CD4-positive, alpha-beta T cell (primary cell): ENCODE measurements around the gene KCNE1. TPM values are rescaled to one million over a fixed set of nuclear protein-coding genes. Genes with fewer than 3 reads are reported as not detected.

ENCODE experiments used
- ATAC-seq: fragments of 200-7000 bp; cut with Tn5 transposase; one replicate; pipeline ENCODE4 v1.10.0; 2022; ENCODE audit warnings: mild to moderate bottlenecking; ENCODE audit not compliant: poor library complexity
- CTCF ChIA-PET: fragments of 350-600 bp; sonication (Branson Sonifier 250); formaldehyde crosslinking; loops from one replicate; lab custom pipeline; 2021; ENCODE audit warnings: antibody characterized with exemption, inconsistent platforms; lab: Charles Lee
- POLR2A ChIA-PET: fragments of 350-600 bp; sonication (Branson Sonifier 250); formaldehyde crosslinking; loops from one replicate; lab custom pipeline; 2021; ENCODE audit warnings: antibody characterized with exemption, inconsistent platforms; lab: Charles Lee
- DNase-seq, 14 experiments: peaks; one replicate each; pipeline ENCODE4 v3.0.0-alpha.2; 2013 to 2020; ENCODE audit warnings: mixed read lengths in 2 of 14
- H3K27ac ChIP-seq, 2 donors: one replicate each; pipeline versions ENCODE4 v1.5.1 to v1.7.0; 2013; ENCODE audit warnings: low read length in 2 of 2, low read depth in 1 of 2, mild to moderate bottlenecking in 1 of 2
- H3K27me3 ChIP-seq, 2 experiments: 1 replicate in 1 of 2; 2 replicates in 1 of 2; pipeline versions ENCODE4 v1.6.1 to v1.7.0; 2013; ENCODE audit warnings: low read length in 2 of 2, control low read depth in 1 of 2, mild to moderate bottlenecking in 1 of 2, moderate library complexity in 1 of 2; ENCODE audit not compliant: insufficient read depth in 2 of 2, control insufficient read depth in 1 of 2
- H3K36me3 ChIP-seq: one replicate; pipeline ENCODE4 v1.6.1; 2013; ENCODE audit warnings: low read length, control low read depth; ENCODE audit not compliant: insufficient read depth
- H3K4me1 ChIP-seq: one replicate; pipeline ENCODE4 v1.6.1; 2013; ENCODE audit warnings: low read length, control low read depth; ENCODE audit not compliant: insufficient read depth
- H3K4me3 ChIP-seq: one replicate; pipeline ENCODE4 v1.5.1; 2013; ENCODE audit warnings: mild to moderate bottlenecking, low read length, moderate library complexity
- H3K9me3 ChIP-seq, 2 experiments: 1 replicate in 1 of 2; 2 replicates in 1 of 2; pipeline versions ENCODE4 v1.6.1 to v1.7.0; 2013; ENCODE audit warnings: low read length in 2 of 2, mild to moderate bottlenecking in 2 of 2, control low read depth in 1 of 2, moderate library complexity in 1 of 2; ENCODE audit not compliant: control insufficient read depth in 1 of 2, insufficient read depth in 1 of 2
- H3K27ac Mint-ChIP-seq: one replicate; pipeline ENCODE4 v1.8.0; 2020; ENCODE audit warnings: mixed read lengths
- H3K27me3 Mint-ChIP-seq: one replicate; pipeline ENCODE4 v1.8.0; 2021; ENCODE audit warnings: mixed read lengths
- H3K36me3 Mint-ChIP-seq: one replicate; pipeline ENCODE4 v1.8.0; 2021; ENCODE audit warnings: low read depth, mixed read lengths
- H3K4me1 Mint-ChIP-seq: one replicate; pipeline ENCODE4 v1.8.0; 2021; ENCODE audit warnings: low read depth, mixed read lengths
- H3K4me3 Mint-ChIP-seq: one replicate; pipeline ENCODE4 v1.8.0; 2020; ENCODE audit warnings: mild to moderate bottlenecking, mixed read lengths
- H3K9me3 Mint-ChIP-seq: one replicate; pipeline ENCODE4 v1.8.0; 2020; ENCODE audit warnings: mixed read lengths
- CTCF ChIP-seq: fragments of 200-600 bp; IDR thresholded peaks from one replicate; pipeline ENCODE4 v1.8.0; 2022; ENCODE audit warnings: antibody characterized with exemption, mild to moderate bottlenecking
- intact Hi-C, 2 experiments: fragments of 100-400 bp; cut with DNase I in 1 of 2; cut with micrococcal nuclease in 1 of 2; formaldehyde crosslinking; loops; one replicate each; pipeline versions ENCODE4 v1.15.1 to v1.9.0; 2023 to 2025; cut with DNase I, micrococcal nuclease
- total RNA-seq, 174 experiments: library from RNA in 2 of 174; stranded (reverse) in 2 of 174; gene quantifications; one replicate each; pipeline ENCODE4 v1.2.3 and lab custom pipeline; 2021 to 2026

KCNE1 gene
- total RNA-seq, 2 experiments from 2014 or later, result not detected

DNA sequence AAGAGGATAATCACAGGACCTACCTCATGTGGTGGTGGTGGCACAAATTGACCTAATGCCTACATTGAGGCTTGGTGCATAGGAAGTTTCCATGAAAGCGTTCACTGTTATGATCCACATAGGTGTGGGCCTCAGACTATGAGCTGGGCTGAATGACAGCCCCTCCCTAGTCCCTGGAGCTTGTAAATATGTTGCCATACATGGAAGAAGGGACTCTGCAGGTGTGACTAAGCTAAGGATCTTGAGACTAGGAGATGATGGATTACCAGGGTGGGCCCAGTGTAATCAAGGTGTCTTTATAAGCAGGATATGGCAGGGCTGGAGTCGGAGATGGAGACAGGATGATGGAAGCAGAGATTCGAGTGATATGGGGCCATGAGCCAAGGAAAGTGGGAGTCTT lies 31.0 kb upstream of the KCNE1 start:
- Histone ChIP-seq H3K4me3 (no peak overlapping the region), H3K36me3 (no peaks in the 10 kb centered on the region), H3K27me3 (no peaks in the 10 kb centered on the region), H3K4me1 (peaks cover 3% of the 10 kb centered on the region), H3K9me3 (peaks cover 0 to 6% of the 10 kb centered on the region in 2 experiments), H3K27ac (no peak overlapping the region)
- no peak overlapping the region for H3K27ac Mint-ChIP-seq
- H3K4me1 Mint-ChIP-seq, result no peaks in the 10 kb centered on the region
- H3K4me3 Mint-ChIP-seq, result no peak overlapping the region
- no peak for ATAC-seq
- intact Hi-C loops, result no loop called here
- DNase-seq, result no peak
- H3K9me3 Mint-ChIP-seq, result peaks cover 4% of the 10 kb centered on the region
- peaks cover 5% of the 10 kb centered on the region for H3K36me3 Mint-ChIP-seq
- no peaks in the 10 kb centered on the region for H3K27me3 Mint-ChIP-seq
- ChIA-PET CTCF (no interaction called here), POLR2A (no interaction called here)
- no peak for TF ChIP-seq CTCF

DNA sequence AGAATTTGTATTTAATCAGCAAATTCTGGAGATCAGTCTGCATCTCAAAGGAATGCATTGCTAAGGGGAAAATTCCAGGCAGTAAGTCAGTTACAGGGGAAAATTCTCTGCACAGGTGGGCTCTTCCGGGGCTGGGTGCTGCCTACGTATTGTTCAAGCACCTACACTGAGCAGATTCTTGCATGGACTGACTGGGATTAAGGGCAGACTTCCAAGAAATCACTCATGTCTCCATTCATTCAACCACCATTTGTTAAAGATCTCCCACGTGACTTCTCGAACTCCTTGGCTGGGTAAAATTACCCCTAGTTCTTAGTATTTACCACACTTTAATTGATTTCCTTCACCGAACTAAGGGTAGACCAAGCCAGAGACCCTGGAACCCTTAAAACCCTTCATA lies 28.2 kb upstream of the KCNE1 start:
- POLR2A ChIA-PET, result no interaction called here
- Histone ChIP-seq H3K4me1 (peaks cover 3% of the 10 kb centered on the region), H3K4me3 (no peak overlapping the region), H3K36me3 (no peaks in the 10 kb centered on the region), H3K27me3 (no peaks in the 10 kb centered on the region), H3K9me3 (peaks cover 0 to 6% of the 10 kb centered on the region in 2 experiments), H3K27ac (no peak overlapping the region)
- H3K36me3 Mint-ChIP-seq, result peaks cover 5% of the 10 kb centered on the region
- DNase-seq, result no peak
- H3K27me3 Mint-ChIP-seq, result no peaks in the 10 kb centered on the region
- no peaks in the 10 kb centered on the region for H3K4me1 Mint-ChIP-seq
- intact Hi-C loops, result no loop called here
- no peak for ATAC-seq
- peaks cover 4% of the 10 kb centered on the region for H3K9me3 Mint-ChIP-seq
- CTCF ChIA-PET, result no interaction called here
- no peak for TF ChIP-seq CTCF
- no peak overlapping the region for H3K27ac Mint-ChIP-seq
- no peak overlapping the region for H3K4me3 Mint-ChIP-seq

DNA sequence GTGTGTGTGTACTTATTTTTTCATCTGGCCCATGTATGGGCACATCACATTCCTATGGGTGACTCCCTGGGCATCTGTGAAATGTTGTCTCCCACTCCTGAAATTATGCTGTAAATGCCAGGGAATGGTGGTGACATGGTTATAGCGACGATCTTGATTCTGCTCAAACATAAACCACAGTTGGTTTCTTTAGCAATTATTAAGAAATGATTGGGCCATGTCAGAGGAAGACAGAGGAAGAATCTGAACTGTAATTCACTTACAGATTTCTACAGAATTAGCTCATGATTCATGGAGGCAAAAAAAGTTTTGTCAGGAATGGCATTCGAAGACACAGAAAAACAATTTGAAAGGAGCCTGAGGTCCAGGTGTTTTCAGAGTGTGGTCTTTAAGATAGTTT lies 25.8 kb upstream of the KCNE1 start:
- ChIA-PET POLR2A (no interaction called here), CTCF (no interaction called here)
- Mint-ChIP-seq H3K27ac (no peak overlapping the region), H3K4me1 (no peaks in the 10 kb centered on the region), H3K9me3 (no peaks in the 10 kb centered on the region), H3K27me3 (no peaks in the 10 kb centered on the region), H3K36me3 (no peaks in the 10 kb centered on the region), H3K4me3 (no peak overlapping the region)
- TF ChIP-seq CTCF, result no peak
- Histone ChIP-seq H3K27me3 (no peaks in the 10 kb centered on the region), H3K4me1 (no peaks in the 10 kb centered on the region), H3K9me3 (peaks cover 0 to 4% of the 10 kb centered on the region in 2 experiments), H3K36me3 (no peaks in the 10 kb centered on the region), H3K4me3 (no peak overlapping the region), H3K27ac (no peak overlapping the region)
- no peak for ATAC-seq
- intact Hi-C loops, result no loop called here
- DNase-seq, result no peak
